Renal cortex interstitium (tissue), 11 donors: ENCODE data around the gene FBRSL1. TPM values are rescaled to one million over a fixed set of nuclear protein-coding genes. Genes with fewer than 3 reads are reported as not detected.

ENCODE experiments used
- DNase-seq, 11 donors: peaks; one replicate each; pipeline ENCODE4 v3.0.0-alpha.2; 2013; ENCODE audit warnings: low read depth in 9 of 11, low spot score in 4 of 11; ENCODE audit errors: extremely low read depth in 1 of 11
- polyA plus RNA-seq, 3 donors: library from polyadenylated mRNA; unstranded; fragments of 120-200 nt; gene quantifications; one replicate each; pipeline ENCODE4 v1.2.1, GENCODE V29; 2013; ENCODE audit not compliant: insufficient read length in 3 of 3

The FBRSL1 gene
- polyA plus RNA-seq, 3 donors = 41.9 to 84.7 (median 70.4) TPM

DNA sequence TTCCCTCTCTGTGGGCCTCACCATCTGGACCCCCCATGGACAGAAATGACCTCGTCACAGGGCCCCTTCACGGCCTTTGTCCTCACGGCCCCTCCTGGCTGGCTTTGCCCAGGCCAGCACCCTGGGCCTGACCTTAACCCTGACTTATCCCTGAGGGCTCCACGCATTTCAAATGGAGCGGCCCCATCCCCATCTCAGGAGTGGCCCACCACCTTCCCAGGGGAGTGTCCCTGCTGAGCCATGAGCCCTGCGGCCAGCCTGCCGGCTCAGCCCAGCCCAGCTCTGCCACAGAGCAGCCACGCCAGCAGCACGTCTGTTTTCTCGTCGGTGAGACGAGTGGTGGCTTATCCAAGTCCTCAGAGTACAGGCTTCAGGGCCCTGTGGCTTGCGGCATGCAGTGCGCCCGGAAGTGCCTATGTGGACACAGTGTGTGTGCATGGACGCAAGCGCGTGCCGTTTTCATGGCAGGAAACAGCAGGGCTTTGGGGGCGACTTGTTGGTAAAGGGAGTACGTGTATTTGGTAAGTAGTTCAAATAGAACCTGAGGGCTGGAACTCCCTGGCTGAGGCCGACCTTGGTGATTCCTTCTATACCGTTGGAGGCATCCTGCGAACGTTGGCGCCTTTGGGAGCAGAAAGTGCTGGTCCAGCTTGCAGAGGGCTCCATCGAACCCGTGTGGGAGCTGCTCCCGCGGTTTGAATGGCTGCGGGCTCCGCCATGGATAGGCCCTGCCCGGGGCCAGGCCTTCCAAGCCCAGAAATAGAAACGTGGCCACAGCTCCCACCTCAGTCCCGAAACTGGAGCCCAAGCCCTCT lies 68.3 kb downstream of the FBRSL1 start:
- no peak for DNase-seq

DNA sequence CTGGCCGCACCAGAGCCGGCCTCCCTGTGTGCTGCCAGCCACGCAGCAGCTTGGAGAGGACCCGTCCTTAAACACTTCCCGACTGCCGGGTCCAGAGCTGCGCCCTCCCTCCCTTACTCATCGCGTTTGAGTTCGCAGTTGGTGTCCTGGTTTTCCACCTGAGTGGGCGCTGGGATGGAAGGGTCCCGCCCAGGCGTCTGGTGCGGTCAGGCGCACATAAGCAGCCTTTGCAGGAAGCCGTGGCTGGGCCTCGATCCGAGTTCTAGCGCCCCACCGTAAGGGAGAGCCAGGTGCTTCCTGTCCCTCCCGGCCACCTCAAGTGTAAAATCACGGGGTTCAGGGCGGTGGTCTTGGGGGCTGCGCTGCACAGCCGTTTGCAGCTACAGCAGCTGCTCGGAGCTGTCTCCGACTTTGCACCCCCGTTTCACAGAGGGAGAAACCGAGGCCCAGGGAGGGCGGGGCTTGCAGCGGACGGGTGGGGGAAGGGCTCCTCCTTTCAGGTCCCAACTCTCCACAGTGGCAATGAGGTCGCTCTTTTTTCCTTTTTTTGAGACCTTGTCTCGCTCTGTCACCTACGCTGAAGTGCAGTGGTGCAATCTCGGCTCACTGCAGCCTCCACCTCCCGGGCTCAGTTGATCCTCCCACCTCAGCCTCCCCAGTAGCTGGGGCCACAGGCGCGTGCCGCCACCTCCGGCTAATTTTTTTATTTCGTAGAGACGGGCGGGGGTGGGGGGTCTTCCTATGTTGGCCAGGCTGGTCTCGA lies 69.1 kb downstream of the FBRSL1 start:
- DNase-seq = no peak

DNA sequence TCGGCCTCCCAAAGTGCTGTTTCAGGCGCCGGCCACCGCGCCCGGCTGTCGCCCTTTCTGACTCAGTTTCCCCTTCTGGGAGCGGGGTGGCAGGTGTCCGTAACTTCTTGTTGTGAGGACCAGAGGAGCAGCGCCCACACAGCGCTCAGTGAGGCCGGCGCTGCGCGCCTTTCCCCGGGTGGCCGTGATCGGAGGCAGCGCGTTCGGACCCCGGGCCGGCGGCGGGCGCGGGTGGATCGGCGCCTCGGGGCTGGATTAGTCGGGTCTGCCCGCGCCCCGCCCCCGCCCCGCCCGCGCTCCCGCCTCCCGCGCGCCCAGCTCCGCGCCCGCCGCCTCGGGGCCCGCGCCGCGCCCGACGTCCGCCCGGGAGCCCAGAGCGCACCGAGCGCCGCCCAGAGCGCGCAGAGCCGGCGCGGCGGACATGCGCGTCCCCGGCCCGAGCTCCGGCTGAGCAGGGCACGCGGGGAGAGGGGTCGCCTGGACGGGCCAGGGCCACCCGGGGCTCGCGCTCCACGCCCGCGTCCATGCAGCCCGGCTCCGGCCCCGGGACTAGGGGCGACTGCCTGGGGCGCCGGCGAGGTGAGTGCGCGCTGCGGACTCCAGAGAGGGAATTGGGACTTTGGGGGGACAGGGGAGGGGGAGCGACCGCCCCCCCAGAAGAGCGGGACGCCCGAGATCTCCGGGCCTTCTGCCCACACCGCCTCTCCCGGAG lies 69.9 kb downstream of the FBRSL1 start:
- peak in 5 of 11 donors; percentile 56 to 66 (median 65) for DNase-seq

DNA sequence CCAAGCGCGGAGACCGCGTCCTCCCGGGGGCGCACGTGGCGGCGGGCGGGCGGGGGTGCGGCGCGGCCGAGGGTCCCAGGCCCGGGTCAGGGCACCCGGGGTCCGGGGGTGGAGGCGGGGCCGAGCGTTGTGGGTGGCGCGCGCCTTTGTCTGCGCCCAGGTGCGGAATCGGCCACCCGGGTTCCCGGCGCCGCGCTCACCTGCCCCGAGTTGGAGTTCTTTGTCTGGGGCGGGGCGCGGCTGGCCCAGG lies 70.3 kb downstream of the FBRSL1 start:
- DNase-seq = no peak

DNA sequence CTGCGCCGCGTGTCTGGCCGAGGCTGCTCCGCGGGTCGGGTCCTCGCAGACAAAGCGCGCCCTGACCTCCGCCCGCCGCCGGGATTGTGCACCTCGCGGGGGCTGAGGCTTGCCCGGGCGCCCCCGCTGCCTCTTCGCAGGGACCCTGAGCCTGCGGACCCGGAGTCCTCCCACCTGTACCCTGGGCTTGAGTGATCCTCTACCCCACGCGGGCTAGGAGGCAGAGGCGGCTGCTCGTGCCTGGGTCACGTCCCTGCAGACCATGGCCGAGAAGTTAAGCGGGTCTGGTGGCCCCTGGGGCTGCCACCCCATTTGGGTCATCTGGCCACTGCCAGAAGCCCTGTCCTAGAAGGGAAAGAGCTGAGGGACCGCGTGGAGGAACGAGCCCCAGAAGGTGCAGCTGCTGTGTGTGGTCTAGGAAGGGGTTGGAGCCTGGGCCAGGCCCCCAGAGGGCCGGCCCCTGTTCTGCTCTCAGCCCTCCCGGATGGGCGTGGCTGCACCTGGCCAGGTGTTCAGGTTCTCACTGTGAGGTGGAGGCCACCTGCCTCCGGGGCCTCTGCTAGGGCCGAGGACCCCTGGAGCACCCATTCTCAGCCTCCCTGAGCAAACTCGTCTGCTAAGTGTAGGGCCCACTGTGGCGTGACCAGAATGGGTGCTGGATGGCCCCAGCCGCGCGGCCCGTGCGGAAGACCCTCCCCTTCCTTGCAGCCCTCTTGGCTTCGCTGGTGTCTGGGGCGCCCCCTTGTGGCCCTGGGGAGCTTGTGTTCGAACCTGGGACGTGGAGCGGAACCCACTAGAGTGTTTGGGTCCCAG lies 70.9 kb downstream of the FBRSL1 start:
- DNase-seq = peak in 9 of 11 donors; percentile 47 to 81 (median 73)

Other genes with a start within 250 kb of the FBRSL1 start
- gene GALNT9, start 160.6 kb upstream of the FBRSL1 start, polyA plus RNA-seq = 10 to 100 TPM in 1 of 3 donors, 1 to 10 TPM in 2; 7.3 to 12.7 (median 9.6) TPM
- gene LRCOL1, start 120.4 kb downstream of the FBRSL1 start, polyA plus RNA-seq = 1 to 10 TPM; 2.4 to 5.8 (median 2.6) TPM
- gene P2RX2, start 128.6 kb downstream of the FBRSL1 start, polyA plus RNA-seq = 1 to 10 TPM in 2 of 3 donors, under 1 TPM in 1; 0.98 to 1.9 (median 1.7) TPM
- 10 to 100 TPM; 55.5 to 59.3 (median 58.9) TPM for gene POLE, start 197.2 kb downstream of the FBRSL1 start, polyA plus RNA-seq
- 10 to 100 TPM; 54.1 to 64.7 (median 57.8) TPM for gene PXMP2, start 197.4 kb downstream of the FBRSL1 start, polyA plus RNA-seq
- gene PGAM5, start 220.7 kb downstream of the FBRSL1 start, polyA plus RNA-seq = 10 to 100 TPM; 21.0 to 23.6 (median 22.0) TPM